HepG2 (cell line): ENCODE measurements around the gene RPL3. TPM values are rescaled to one million over a fixed set of nuclear protein-coding genes. Genes with fewer than 3 reads are reported as not detected.

Source experiments
- ATAC-seq: fragments of 200-7000 bp; cut with Tn5 transposase; 3 replicates; pipeline ENCODE4 v1.9.1; 2020; ENCODE audit warnings: mild to moderate bottlenecking, moderate library complexity
- BruUV-seq: library from RNA; stranded (reverse); fragments of 400-500 nt; replicated peaks from 2 replicates; lab custom pipeline; 2021; lab: Mats Ljungman, UMichigan
- CTCF ChIA-PET: fragments of 300-600 bp; formaldehyde crosslinking; extraction: SDS; loops from one replicate; lab custom pipeline; 2021; ENCODE audit warnings: low total read pairs, inconsistent platforms, low intra/inter-chr PET ratio; lab: Yijun Ruan, JAX
- POLR2A ChIA-PET: fragments of 350-600 bp; sonication (Branson Sonifier 250); formaldehyde crosslinking; loops from one replicate; lab custom pipeline; 2020; ENCODE audit warnings: antibody characterized with exemption, inconsistent platforms; lab: Yijun Ruan, JAX
- DNase-seq: peaks from one replicate; pipeline ENCODE4 v3.0.0-alpha.2; 2015; ENCODE audit warnings: low spot score
- FAIRE-seq: peaks from 3 replicates; lab custom pipeline; 2011; peaks lifted over from hg19 to GRCh38; lab: Jason Lieb, UNC
- H2AFZ ChIP-seq: one replicate; pipeline ENCODE4 v1.6.1; 2011; ENCODE audit warnings: low read length, inconsistent platforms
- H3K27ac ChIP-seq: fragments of 300-600 bp; 3 replicates; pipeline ENCODE4 v1.8.0; 2011; ENCODE audit warnings: mixed run types, mild to moderate bottlenecking, mixed read lengths, low read length, inconsistent platforms; ENCODE audit not compliant: insufficient read depth; ENCODE audit errors: extremely low read length
- H3K27me3 ChIP-seq, 2 experiments: fragments of 200-600 bp in 1 of 2; 2 replicates in 1 of 2; 3 replicates in 1 of 2; pipeline versions ENCODE4 v1.6.0 to v1.8.0; 2011; ENCODE audit warnings: low read length in 2 of 2, mild to moderate bottlenecking in 2 of 2, moderate library complexity in 2 of 2, inconsistent platforms in 1 of 2; ENCODE audit not compliant: insufficient read depth in 2 of 2, control insufficient read depth in 1 of 2
- H3K36me3 ChIP-seq, 2 experiments: fragments of 200-600 bp in 1 of 2; replicated peaks in 1 of 2; 2 replicates in 1 of 2; 3 replicates in 1 of 2; pipeline versions ENCODE4 v1.5.1 to v1.8.0; 2011; ENCODE audit warnings: low read length in 2 of 2, inconsistent platforms in 1 of 2; ENCODE audit not compliant: insufficient read depth in 2 of 2, control insufficient read depth in 1 of 2
- H3K4me1 ChIP-seq: 2 replicates; pipeline ENCODE4 v1.5.1; 2012; ENCODE audit warnings: low read length, inconsistent platforms; ENCODE audit not compliant: insufficient read depth
- H3K4me2 ChIP-seq: 2 replicates; pipeline ENCODE4 v1.6.0; 2011; ENCODE audit warnings: low read depth, low read length, inconsistent platforms
- H3K4me3 ChIP-seq, 3 experiments: fragments of 200-600 bp in 1 of 3; sonication (generic), shearing (Covaris generic) in 1 of 3; replicated peaks in 1 of 3; 2 replicates each; pipeline ENCODE4 v1.5.1; 2011 to 2016; ENCODE audit warnings: low read length in 3 of 3, inconsistent platforms in 2 of 3, low read depth in 2 of 3, mild to moderate bottlenecking in 2 of 3, control low read depth in 1 of 3, mixed read lengths in 1 of 3; ENCODE audit not compliant: insufficient read depth in 1 of 3
- H3K79me2 ChIP-seq: one replicate; pipeline ENCODE4 v1.6.1; 2011; ENCODE audit warnings: low read length, inconsistent platforms; ENCODE audit not compliant: insufficient read depth
- H3K9ac ChIP-seq: 2 replicates; pipeline ENCODE4 v1.6.0; 2011; ENCODE audit warnings: mild to moderate bottlenecking, low read depth, low read length, inconsistent platforms; ENCODE audit not compliant: insufficient read depth
- H3K9me3 ChIP-seq: 2 replicates; pipeline ENCODE4 v1.5.1; 2012; ENCODE audit warnings: mild to moderate bottlenecking, low read length
- H4K20me1 ChIP-seq: 2 replicates; pipeline ENCODE4 v1.6.0; 2011; ENCODE audit warnings: inconsistent platforms, mild to moderate bottlenecking, low read length, moderate library complexity; ENCODE audit not compliant: insufficient read depth
- ARID3A ChIP-seq: IDR thresholded peaks from 2 replicates; pipeline ENCODE4 v1.6.1; 2012; ENCODE audit warnings: low read depth, low read length, improper control_type of control experiment
- SAFB2 ChIP-seq: sonication (generic); formaldehyde crosslinking; IDR thresholded peaks from 2 replicates; pipeline ENCODE4 v1.5.1; 2020; ENCODE audit warnings: missing genetic modification reagents, low read depth, mild to moderate bottlenecking, borderline replicate concordance
- ZNF704 ChIP-seq: sonication (generic); formaldehyde crosslinking; IDR thresholded peaks from 2 replicates; pipeline ENCODE4 v1.8.1; 2023; ENCODE audit warnings: mild to moderate bottlenecking, inconsistent platforms, moderate library complexity, missing genetic modification reagents, borderline replicate concordance
- WGBS: methylation state at CpG from one replicate; pipeline ENCODE4 v1.1.6; 2017; ENCODE audit warnings: low lambda C conversion rate; 5-methylcytosine and 5-hydroxymethylcytosine counted together
- in situ Hi-C: cut with HindIII; loops from 2 replicates; pipeline ENCODE4 v1.10.0; 2017; ENCODE audit warnings: low pct_unique_long_range_greater_than_20kb; ENCODE audit not compliant: extremely low pct_ligation_motif_present
- intact Hi-C: fragments of 100-400 bp; cut with micrococcal nuclease; formaldehyde crosslinking; loops from one replicate; pipeline ENCODE4 v1.10.0; 2022; ENCODE audit not compliant: unreplicated experiment
- polyA plus RNA-seq, 8 experiments: library from polyadenylated mRNA; depleted of rRNA in 3 of 8; stranded (reverse) in 7 of 8; unstranded in 1 of 8; fragments of >200 nt; fragmentation: Illumina TruSeq in 4 of 8; extraction: Trizol in 4 of 8; gene quantifications; 2 replicates each; pipeline versions ENCODE4 v1.2.1 to v1.2.3, GENCODE V29; 2011 to 2016; ENCODE audit warnings: low read depth in 4 of 8, missing spikeins in 1 of 8, mixed read lengths in 1 of 8; ENCODE audit not compliant: insufficient read depth in 1 of 8
- total RNA-seq, 5 experiments: library from RNA; depleted of rRNA; stranded (reverse); fragments of >200 nt; fragmentation: Illumina TruSeq; extraction: Trizol; gene quantifications; 2 replicates each; pipeline ENCODE4 v1.2.3, GENCODE V29; 2016; ENCODE audit warnings: low read depth in 1 of 5

RPL3 gene
- total and polyA plus RNA-seq, 2 of the 13 experiments (the other 11 are each of a cell fraction or from before 2014, with no cell fraction given): 1,051 to 3,279 TPM

- no TSS peak for BruUV-seq
- POLR2A ChIA-PET: no interaction called here
These were observed 51.4 kb downstream of the RPL3 start for GRCh38 chr22:39267974-39268373.

More at GRCh38 chr22:39267974-39268373, 51.4 kb downstream of the RPL3 start:
- Histone ChIP-seq H3K36me3 (no peaks in the 10 kb centered on the region), H4K20me1 (no peaks in the 10 kb centered on the region), H3K4me2 (no peak overlapping the region), H3K27ac (no peak overlapping the region), H3K79me2 (no peaks in the 10 kb centered on the region), H3K4me1 (peaks cover 64% of the 10 kb centered on the region), H3K4me3 (no peak overlapping the region), H3K9ac (no peak overlapping the region), H2AFZ (no peak overlapping the region), H3K9me3 (no peaks in the 10 kb centered on the region), H3K27me3 (peaks cover 0 to 13% of the 10 kb centered on the region in 2 experiments; a peak in 3 of 5 replicates)
- DNase-seq: no peak
- in situ Hi-C loops: no loop called here
- no peak for FAIRE-seq
- WGBS: 56% methylated on average over 8 of the region's 8 CpGs
- CTCF ChIA-PET: no interaction called here
- no peak for ATAC-seq
- intact Hi-C loops: loop anchor here (5.0 kb wide), 1 partner anchor 34 kb away; no protein-coding TSS in a partner anchor
- no peak for TF ChIP-seq SAFB2 (CRISPR knock-in tag)
- no peak for TF ChIP-seq ZNF704
- TF ChIP-seq ARID3A: no peak
